ENCODE data around the gene TMTC1.

- TF ChIP-seq EZH2 (IDR thresholded peaks at IDR 0.05; ENCODE audit: borderline replicate concordance, low read length): no peak
- TF ChIP-seq CTCF (IDR thresholded peaks at IDR 0.05; ENCODE audit: low read length): no peak
These were observed 188.5 kb downstream of the TMTC1 start for GRCh38 chr12:29595071-29595755.

Data from OCI-LY1 (cell line).